OCI-LY3 (cell line): ENCODE measurements around the gene POLG.

ENCODE experiments used
- CTCF ChIP-seq: fragments of 200-600, 300-600 bp; sonication (generic); IDR thresholded peaks from 2 replicates; pipeline ENCODE4 v1.5.1; 2014; ENCODE audit warnings: antibody characterized with exemption, low read length, low read depth
- EZH2phosphoT487 ChIP-seq: fragments of 200-600 bp; shearing (Covaris generic); IDR thresholded peaks from 2 replicates; pipeline ENCODE4 v1.6.1; 2018; ENCODE audit warnings: antibody characterized with exemption, mixed run types, low read depth

DNA sequence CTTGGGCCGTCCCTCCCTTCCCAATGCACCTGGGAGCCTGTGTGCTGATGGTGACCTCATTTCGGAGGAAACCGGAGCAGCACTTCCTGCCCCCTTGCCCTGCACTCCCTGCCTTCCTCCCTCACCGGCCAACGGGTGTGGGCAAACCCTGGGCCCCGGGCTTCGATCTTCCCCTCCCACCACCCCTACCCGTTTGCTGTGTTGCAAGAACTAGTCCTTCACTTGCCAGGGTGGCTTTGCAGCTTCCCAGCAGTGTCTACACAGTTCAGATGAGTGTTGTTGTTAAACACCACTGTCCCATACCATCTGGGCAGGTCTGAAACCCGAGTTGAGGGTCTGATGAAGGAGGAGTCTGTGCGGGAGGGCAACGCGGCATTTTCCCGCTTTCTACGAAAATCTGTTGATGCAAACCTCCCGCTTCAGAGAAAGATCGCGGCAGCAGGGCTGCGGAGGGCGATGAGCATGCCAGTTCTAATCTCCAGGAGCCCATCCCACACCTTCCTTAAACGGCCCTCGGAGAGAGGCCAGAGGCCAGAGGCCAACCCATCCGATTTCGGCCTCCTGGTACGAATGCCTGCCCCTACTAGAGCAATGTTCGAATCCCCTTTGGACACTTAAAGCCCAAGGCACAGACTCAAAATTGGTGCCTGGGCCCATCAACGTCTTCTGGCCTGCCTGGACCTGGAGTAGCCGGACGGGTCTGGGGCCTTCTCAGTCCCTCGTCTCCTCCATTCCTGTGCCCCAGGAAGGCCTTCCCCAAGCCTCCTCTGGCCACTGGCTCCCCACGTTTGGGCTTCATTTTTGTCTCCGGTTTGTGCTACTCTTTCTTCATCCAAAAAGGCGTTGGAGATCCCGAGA lies 35.7 kb upstream of the POLG start:
- TF ChIP-seq CTCF (no peak), EZH2phosphoT487 (no peak)
